MG63 (cell line): ENCODE measurements around the gene RNF186. TPM values are rescaled to one million over a fixed set of nuclear protein-coding genes. Genes with fewer than 3 reads are reported as not detected.
"Not testable (repeated sequence)": the region's sequence is repeated elsewhere in the genome, so short reads cannot be mapped to it uniquely, and the experiment has no call there.

Experiments used
- DNase-seq: peaks from one replicate; pipeline ENCODE4 v3.0.0-alpha.2; 2020
- H3K27me3 ChIP-seq: fragments of 250-450 bp; sonication (Bioruptor Pico); 2 replicates; pipeline ENCODE4 v1.5.1; 2020; ENCODE audit warnings: mild to moderate bottlenecking, moderate library complexity
- H3K36me3 ChIP-seq: fragments of 250-450 bp; sonication (Bioruptor Pico); 2 replicates; pipeline ENCODE4 v1.5.1; 2020; ENCODE audit warnings: mild to moderate bottlenecking, moderate library complexity
- H3K4me3 ChIP-seq: fragments of 250-450 bp; sonication (Bioruptor Pico); 2 replicates; pipeline ENCODE4 v1.5.1; 2020; ENCODE audit warnings: mild to moderate bottlenecking, moderate library complexity
- H3K9me3 ChIP-seq: fragments of 250-450 bp; sonication (Bioruptor Pico); 2 replicates; pipeline ENCODE4 v1.5.1; 2020; ENCODE audit warnings: mild to moderate bottlenecking, moderate library complexity
- total RNA-seq: library from RNA; depleted of rRNA; stranded (reverse); fragments of >200 nt; shearing (Covaris generic); gene quantifications from 2 replicates; pipeline ENCODE4 v1.2.3, GENCODE V29; 2014; ENCODE audit warnings: low replicate concordance; rRNA removed

RNF186 gene
- not detected in 2 replicates for total RNA-seq

- Histone ChIP-seq H3K4me3 (no peak within 1 kb of the TSS), H3K36me3 (no peaks in the 10 kb centered on the region), H3K9me3 (no peaks in the 10 kb centered on the region), H3K27me3 (no peaks in the 10 kb centered on the region)
- no peak for DNase-seq
Measured at GRCh38 chr1:19814681-19815503, at the start of gene RNF186. Gene RNF186, minus strand, starts transcription at chr1:19815283. Its CDS starts 182 bp downstream, at chr1:19815101.

GRCh38 chr1:19864570-19865160, 49.6 kb upstream of the RNF186 start:
- Histone ChIP-seq H3K27me3 (no peaks in the 10 kb centered on the region), H3K9me3 (peaks cover 10% of the 10 kb centered on the region), H3K4me3 (no peak overlapping the region), H3K36me3 (no peaks in the 10 kb centered on the region)
- no peak for DNase-seq

GRCh38 chr1:19862944-19863343, 47.9 kb upstream of the RNF186 start:
- H3K27me3 ChIP-seq = no peaks in the 10 kb centered on the region
- H3K9me3 ChIP-seq = peaks cover 10% of the 10 kb centered on the region
- no peaks in the 10 kb centered on the region for H3K36me3 ChIP-seq
- DNase-seq = no peak
- H3K4me3 ChIP-seq = no peak overlapping the region

GRCh38 chr1:19861842-19862530, 46.9 kb upstream of the RNF186 start:
- no peak for DNase-seq
- Histone ChIP-seq H3K36me3 (no peaks in the 10 kb centered on the region), H3K9me3 (peaks cover 10% of the 10 kb centered on the region), H3K4me3 (no peak overlapping the region), H3K27me3 (no peaks in the 10 kb centered on the region)

GRCh38 chr1:19861034-19861433, 46.0 kb upstream of the RNF186 start:
- DNase-seq = peak; percentile 43
- H3K9me3 ChIP-seq = peaks cover 10% of the 10 kb centered on the region
- H3K36me3 ChIP-seq = no peaks in the 10 kb centered on the region
- no peaks in the 10 kb centered on the region for H3K27me3 ChIP-seq
- no peak overlapping the region for H3K4me3 ChIP-seq

GRCh38 chr1:19860418-19860817, 45.3 kb upstream of the RNF186 start:
- H3K27me3 ChIP-seq = no peaks in the 10 kb centered on the region
- no peak for DNase-seq
- peaks cover 10% of the 10 kb centered on the region for H3K9me3 ChIP-seq
- H3K4me3 ChIP-seq = no peak overlapping the region
- no peaks in the 10 kb centered on the region for H3K36me3 ChIP-seq

GRCh38 chr1:19859876-19860275, 44.8 kb upstream of the RNF186 start:
- H3K4me3 ChIP-seq = no peak overlapping the region
- peaks cover 10% of the 10 kb centered on the region for H3K9me3 ChIP-seq
- no peaks in the 10 kb centered on the region for H3K27me3 ChIP-seq
- H3K36me3 ChIP-seq = no peaks in the 10 kb centered on the region
- DNase-seq = no peak

- Histone ChIP-seq H3K4me3 (no peak overlapping the region), H3K27me3 (no peaks in the 10 kb centered on the region), H3K36me3 (no peaks in the 10 kb centered on the region), H3K9me3 (peaks cover 10% of the 10 kb centered on the region)
- no peak for DNase-seq
Measured at GRCh38 chr1:19858893-19859292, 43.8 kb upstream of the RNF186 start.

GRCh38 chr1:19854866-19855265, 39.8 kb upstream of the RNF186 start:
- H3K27me3 ChIP-seq = no peaks in the 10 kb centered on the region
- no peaks in the 10 kb centered on the region for H3K36me3 ChIP-seq
- DNase-seq = no peak
- H3K4me3 ChIP-seq = no peak overlapping the region
- no peaks in the 10 kb centered on the region for H3K9me3 ChIP-seq

GRCh38 chr1:19852036-19852435, 37.0 kb upstream of the RNF186 start:
- DNase-seq = no peak
- Histone ChIP-seq H3K4me3 (no peak overlapping the region), H3K36me3 (no peaks in the 10 kb centered on the region), H3K27me3 (no peaks in the 10 kb centered on the region), H3K9me3 (no peaks in the 10 kb centered on the region)

- Histone ChIP-seq H3K36me3 (no peaks in the 10 kb centered on the region), H3K27me3 (no peaks in the 10 kb centered on the region), H3K9me3 (no peaks in the 10 kb centered on the region), H3K4me3 (no peak overlapping the region)
- DNase-seq = no peak
Measured at GRCh38 chr1:19850214-19850613, 35.1 kb upstream of the RNF186 start.

- H3K9me3 ChIP-seq, H3K36me3 ChIP-seq, DNase-seq, H3K4me3 ChIP-seq, H3K27me3 ChIP-seq: not testable (repeated sequence)
Measured at GRCh38 chr1:19849307-19849706, 34.2 kb upstream of the RNF186 start.

GRCh38 chr1:19847334-19847733, 32.3 kb upstream of the RNF186 start:
- DNase-seq, H3K9me3 ChIP-seq, H3K27me3 ChIP-seq, H3K4me3 ChIP-seq, H3K36me3 ChIP-seq: not testable (repeated sequence)

- Histone ChIP-seq H3K36me3 (no peaks in the 10 kb centered on the region), H3K27me3 (no peaks in the 10 kb centered on the region; the same call in 1 of the 2 replicates), H3K9me3 (no peaks in the 10 kb centered on the region), H3K4me3 (no peak overlapping the region)
- DNase-seq = no peak
Measured at GRCh38 chr1:19846338-19846737, 31.3 kb upstream of the RNF186 start.

- H3K27me3 ChIP-seq = no peaks in the 10 kb centered on the region; the same call in 1 of the 2 replicates
- DNase-seq = no peak
- no peaks in the 10 kb centered on the region for H3K9me3 ChIP-seq
- H3K4me3 ChIP-seq = no peak overlapping the region
- no peaks in the 10 kb centered on the region for H3K36me3 ChIP-seq
Measured at GRCh38 chr1:19845555-19845954, 30.5 kb upstream of the RNF186 start.

- no peaks in the 10 kb centered on the region; the same call in 1 of the 2 replicates for H3K27me3 ChIP-seq
- DNase-seq = no peak
- no peak overlapping the region for H3K4me3 ChIP-seq
- no peaks in the 10 kb centered on the region for H3K9me3 ChIP-seq
- H3K36me3 ChIP-seq = no peaks in the 10 kb centered on the region
Measured at GRCh38 chr1:19844731-19845495, 29.8 kb upstream of the RNF186 start.

GRCh38 chr1:19840228-19840627, 25.1 kb upstream of the RNF186 start:
- H3K27me3 ChIP-seq = no peaks in the 10 kb centered on the region; the same call in 1 of the 2 replicates
- no peak overlapping the region for H3K4me3 ChIP-seq
- no peaks in the 10 kb centered on the region for H3K9me3 ChIP-seq
- no peaks in the 10 kb centered on the region for H3K36me3 ChIP-seq
- DNase-seq = no peak
